Stimulated activated memory B cell treated with anti-CD40 and anti-IgM and Interleukin-4, amounts not matched to agents 10 μg/mL and 1 μg/mL and 100 μg/mL, for 72 hours (primary cell): ENCODE results near the gene SPATA4.

Experiments
- ATAC-seq: fragments of 150-1000 bp; cut with Tn5 transposase; 2 replicates; pipeline ENCODE4 v1.10.0; 2021
- H3K27ac Mint-ChIP-seq: one replicate; pipeline ENCODE4 v1.8.0; 2022; ENCODE audit warnings: mild to moderate bottlenecking, mixed read lengths
- H3K27me3 Mint-ChIP-seq: one replicate; pipeline ENCODE4 v1.8.0; 2022; ENCODE audit warnings: mixed read lengths
- H3K36me3 Mint-ChIP-seq: one replicate; pipeline ENCODE4 v1.8.0; 2022; ENCODE audit warnings: mixed read lengths
- H3K4me1 Mint-ChIP-seq: one replicate; pipeline ENCODE4 v1.8.0; 2022; ENCODE audit warnings: mixed read lengths
- H3K4me3 Mint-ChIP-seq: one replicate; pipeline ENCODE4 v1.8.0; 2022; ENCODE audit warnings: mild to moderate bottlenecking, moderate library complexity, mixed read lengths
- H3K9me3 Mint-ChIP-seq: one replicate; pipeline ENCODE4 v1.8.0; 2022; ENCODE audit warnings: mixed read lengths

SPATA4 gene

DNA sequence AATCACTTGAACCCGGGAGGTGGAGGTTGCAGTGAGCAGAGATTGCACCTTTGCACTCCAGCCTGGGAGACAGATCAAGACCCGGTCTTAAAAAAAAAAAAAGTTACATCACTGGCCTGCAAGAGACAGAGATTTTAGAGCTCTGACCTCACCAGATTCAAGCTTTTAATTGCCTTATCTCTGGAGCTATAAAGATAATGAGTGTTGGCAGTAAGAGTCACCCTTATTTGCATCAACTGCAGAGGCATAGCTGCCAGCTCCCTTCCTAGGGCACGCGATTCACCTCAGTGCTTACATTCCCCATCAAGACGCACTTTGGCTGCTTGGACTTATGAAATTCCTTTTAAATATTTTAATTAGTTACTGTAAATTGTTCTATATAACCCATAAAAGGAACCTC, 12.5 kb upstream of the SPATA4 start:
- no peak overlapping the region for H3K27ac Mint-ChIP-seq
- H3K27me3 Mint-ChIP-seq: peaks cover 51% of the 10 kb centered on the region
- H3K9me3 Mint-ChIP-seq: peaks cover 5% of the 10 kb centered on the region
- no peaks in the 10 kb centered on the region for H3K36me3 Mint-ChIP-seq
- ATAC-seq: no peak
- no peak overlapping the region for H3K4me3 Mint-ChIP-seq
- H3K4me1 Mint-ChIP-seq: peaks cover 8% of the 10 kb centered on the region

DNA sequence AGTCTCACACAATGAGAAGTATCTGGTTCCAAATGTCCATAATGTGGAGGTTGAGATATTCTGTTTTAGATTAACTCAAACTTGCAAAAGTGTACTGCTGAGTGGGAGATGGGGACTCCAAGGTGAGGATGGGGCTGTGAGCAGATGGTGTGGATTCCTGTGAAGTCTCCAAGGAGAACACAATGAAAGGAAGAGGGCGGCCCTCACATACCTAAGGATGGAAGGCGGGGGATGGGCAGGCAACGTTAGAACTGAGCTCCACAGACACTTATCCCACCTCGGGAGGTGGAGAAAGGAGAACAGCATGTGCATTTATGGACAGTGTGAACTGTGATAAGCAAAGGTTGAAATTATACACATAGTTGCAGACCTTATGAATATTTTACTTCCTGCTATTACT, 9.9 kb upstream of the SPATA4 start:
- Mint-ChIP-seq H3K9me3 (no peaks in the 10 kb centered on the region), H3K4me3 (no peak overlapping the region), H3K27me3 (peaks cover 46% of the 10 kb centered on the region), H3K36me3 (no peaks in the 10 kb centered on the region), H3K27ac (no peak overlapping the region), H3K4me1 (peaks cover under 1% of the 10 kb centered on the region)
- no peak for ATAC-seq

DNA sequence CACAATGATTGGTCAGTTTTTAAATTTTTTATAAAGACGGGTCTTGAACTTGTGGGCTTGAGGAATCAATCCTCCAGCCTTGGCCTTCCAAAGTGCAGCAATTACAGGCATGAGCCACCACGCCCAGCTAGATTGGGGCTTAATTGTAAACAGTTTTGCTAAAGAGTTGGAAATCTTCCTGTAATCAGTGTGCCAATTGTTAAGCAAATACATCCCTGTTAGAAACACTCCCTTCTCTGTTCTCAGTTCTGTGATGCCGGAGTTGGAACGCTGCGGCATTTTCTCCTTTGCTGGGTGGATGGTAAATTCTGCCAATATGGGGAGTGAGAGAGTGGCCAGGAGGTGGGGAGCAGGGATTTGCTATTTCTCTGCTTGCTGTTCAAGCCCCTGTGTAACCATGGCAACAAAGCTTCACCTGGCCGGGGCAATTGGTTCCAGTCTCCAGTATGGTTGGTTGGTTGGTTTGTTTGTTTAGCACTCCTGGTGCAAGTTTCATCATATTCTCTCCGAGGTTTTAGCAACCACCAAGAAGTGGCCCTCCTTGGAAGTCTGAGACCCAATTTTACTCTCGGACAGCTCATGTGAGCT, 3.0 kb upstream of the SPATA4 start:
- Mint-ChIP-seq H3K27ac (no peak overlapping the region), H3K36me3 (no peaks in the 10 kb centered on the region), H3K4me3 (no peak overlapping the region), H3K27me3 (peaks cover 9% of the 10 kb centered on the region), H3K4me1 (peaks cover 12% of the 10 kb centered on the region), H3K9me3 (no peaks in the 10 kb centered on the region)
- ATAC-seq: no peak

DNA sequence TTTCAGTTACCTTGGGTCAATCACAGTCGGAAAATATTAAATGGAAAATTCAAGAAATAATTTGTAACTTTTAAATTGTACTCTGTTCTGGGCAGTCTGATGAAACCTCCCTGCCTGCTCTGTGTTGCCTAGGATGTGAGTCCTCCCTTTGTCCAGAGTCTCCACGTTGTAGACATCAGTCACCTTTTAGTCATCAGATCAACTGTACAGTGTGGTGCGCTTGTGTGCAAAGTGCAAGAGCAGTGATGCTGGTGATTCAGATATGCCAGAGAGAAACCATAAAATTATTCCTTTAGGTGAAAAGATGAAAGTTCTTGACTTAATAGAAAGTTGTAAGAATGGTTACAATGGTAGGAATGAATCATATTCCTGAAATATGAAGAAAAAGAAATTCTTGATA, 1.4 kb downstream of the SPATA4 start:
- Mint-ChIP-seq H3K27ac (no peak overlapping the region), H3K9me3 (no peaks in the 10 kb centered on the region), H3K4me1 (peaks cover 12% of the 10 kb centered on the region), H3K27me3 (peaks cover 27% of the 10 kb centered on the region), H3K4me3 (no peak overlapping the region), H3K36me3 (no peaks in the 10 kb centered on the region)
- no peak for ATAC-seq

DNA sequence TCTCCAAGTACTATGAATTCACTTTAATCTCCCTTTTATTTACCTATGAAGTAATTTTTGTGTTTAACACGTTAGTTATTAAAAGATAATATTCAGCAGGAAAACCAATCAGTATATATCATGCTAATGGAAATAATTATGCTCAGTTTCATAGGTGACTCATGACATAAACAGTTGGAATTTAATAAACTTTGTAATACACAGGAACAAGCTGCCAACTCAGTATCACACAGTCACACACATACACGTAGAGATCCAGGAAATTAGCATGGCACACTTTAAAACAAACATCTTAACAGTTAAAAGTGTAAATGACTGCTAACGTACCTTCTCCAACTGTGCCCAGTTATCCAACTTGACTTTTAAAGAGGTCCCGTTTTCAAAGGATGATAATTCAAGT, 2.3 kb downstream of the SPATA4 start:
- no peaks in the 10 kb centered on the region for H3K36me3 Mint-ChIP-seq
- no peak overlapping the region for H3K27ac Mint-ChIP-seq
- no peak overlapping the region for H3K4me3 Mint-ChIP-seq
- H3K9me3 Mint-ChIP-seq: no peaks in the 10 kb centered on the region
- H3K4me1 Mint-ChIP-seq: peaks cover 12% of the 10 kb centered on the region
- ATAC-seq: no peak
- peaks cover 31% of the 10 kb centered on the region for H3K27me3 Mint-ChIP-seq

DNA sequence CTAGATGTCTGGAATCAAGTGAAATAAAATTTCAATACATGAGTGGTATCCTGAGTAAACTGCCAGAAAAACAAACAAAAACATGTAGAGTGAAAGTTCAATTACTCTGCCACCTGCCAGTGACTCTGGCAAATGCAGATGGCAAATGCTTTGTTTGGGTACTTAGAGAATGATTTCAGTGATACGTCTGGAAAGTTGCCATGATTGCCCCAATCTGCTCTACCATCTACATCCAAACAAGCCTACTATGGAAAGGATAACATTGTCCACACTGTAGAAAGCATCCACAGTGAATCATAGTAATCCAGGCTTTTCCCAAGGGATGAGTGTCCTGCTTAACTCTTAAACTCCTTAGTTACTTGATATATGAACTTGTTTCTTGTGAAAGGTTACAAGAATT, 3.4 kb downstream of the SPATA4 start:
- no peak overlapping the region for H3K27ac Mint-ChIP-seq
- H3K4me3 Mint-ChIP-seq: no peak overlapping the region
- H3K27me3 Mint-ChIP-seq: peaks cover 31% of the 10 kb centered on the region
- H3K36me3 Mint-ChIP-seq: no peaks in the 10 kb centered on the region
- peaks cover 12% of the 10 kb centered on the region for H3K4me1 Mint-ChIP-seq
- no peak for ATAC-seq
- no peaks in the 10 kb centered on the region for H3K9me3 Mint-ChIP-seq

DNA sequence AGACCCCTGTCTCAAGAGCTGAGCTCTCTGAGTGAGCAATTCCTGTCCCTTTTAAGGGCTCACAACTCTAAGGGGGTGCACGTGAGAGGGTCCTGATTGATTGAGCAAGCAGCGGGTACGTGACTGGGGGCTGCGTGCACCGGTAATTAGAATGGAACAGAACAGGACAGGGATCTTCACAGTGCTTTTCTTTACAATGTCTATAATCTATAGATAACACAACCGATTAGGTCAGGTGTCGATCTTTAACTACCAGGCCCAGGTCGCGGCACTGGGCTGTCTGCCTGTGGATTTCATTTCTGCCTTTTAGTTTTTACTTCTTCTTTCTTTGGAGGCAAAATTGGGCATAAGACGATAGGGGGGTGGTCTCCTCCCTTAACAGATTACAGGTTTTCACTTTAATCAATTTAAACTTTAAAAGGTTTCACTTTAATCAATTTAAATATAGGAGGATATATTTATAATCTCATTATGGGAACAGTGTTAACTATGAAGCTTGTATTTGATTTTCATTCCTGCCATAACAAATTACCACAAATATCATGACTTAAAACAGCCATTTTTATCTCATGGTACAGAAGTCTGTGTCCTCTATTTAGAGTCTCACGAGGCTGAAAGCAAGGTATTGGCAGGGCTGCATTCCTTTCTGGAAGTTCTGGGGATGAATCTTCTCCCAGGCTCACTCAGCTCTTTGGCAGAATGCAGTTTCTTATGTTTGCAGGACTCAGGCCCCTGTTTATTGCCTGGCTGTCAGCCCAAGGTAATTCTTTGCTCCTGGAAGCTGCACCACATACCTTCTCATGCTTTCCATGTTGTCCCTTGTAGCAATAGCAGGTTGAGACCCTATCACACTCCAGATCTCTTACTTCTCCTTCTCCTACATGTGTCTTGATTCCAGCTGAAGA, 5.2 kb downstream of the SPATA4 start:
- Mint-ChIP-seq H3K27ac (no peak overlapping the region), H3K4me1 (peaks cover 3% of the 10 kb centered on the region), H3K4me3 (no peak overlapping the region), H3K27me3 (peaks cover 31% of the 10 kb centered on the region), H3K36me3 (no peaks in the 10 kb centered on the region), H3K9me3 (no peaks in the 10 kb centered on the region)
- ATAC-seq: no peak

DNA sequence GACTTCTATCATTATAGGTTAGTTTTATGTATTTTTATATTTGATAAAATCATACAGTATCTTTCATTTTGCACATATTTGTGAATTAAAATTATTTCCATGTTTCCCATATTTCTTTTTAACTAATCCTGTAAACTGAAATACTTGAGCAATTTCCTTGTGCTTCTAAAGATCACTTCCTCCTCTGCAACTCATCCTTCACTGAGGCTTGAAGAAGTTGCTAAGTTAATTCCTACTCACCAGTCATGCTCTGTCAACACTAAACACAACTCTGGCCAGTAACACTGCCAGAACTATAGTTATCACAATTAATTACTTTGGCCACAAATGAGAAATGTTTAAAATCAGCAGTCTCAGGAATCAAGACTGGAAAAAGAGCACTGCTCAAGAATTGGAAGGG, 6.7 kb downstream of the SPATA4 start:
- no peak for ATAC-seq
- peaks cover 31% of the 10 kb centered on the region for H3K27me3 Mint-ChIP-seq
- H3K27ac Mint-ChIP-seq: no peak overlapping the region
- H3K36me3 Mint-ChIP-seq: no peaks in the 10 kb centered on the region
- no peak overlapping the region for H3K4me3 Mint-ChIP-seq
- no peaks in the 10 kb centered on the region for H3K4me1 Mint-ChIP-seq
- no peaks in the 10 kb centered on the region for H3K9me3 Mint-ChIP-seq

DNA sequence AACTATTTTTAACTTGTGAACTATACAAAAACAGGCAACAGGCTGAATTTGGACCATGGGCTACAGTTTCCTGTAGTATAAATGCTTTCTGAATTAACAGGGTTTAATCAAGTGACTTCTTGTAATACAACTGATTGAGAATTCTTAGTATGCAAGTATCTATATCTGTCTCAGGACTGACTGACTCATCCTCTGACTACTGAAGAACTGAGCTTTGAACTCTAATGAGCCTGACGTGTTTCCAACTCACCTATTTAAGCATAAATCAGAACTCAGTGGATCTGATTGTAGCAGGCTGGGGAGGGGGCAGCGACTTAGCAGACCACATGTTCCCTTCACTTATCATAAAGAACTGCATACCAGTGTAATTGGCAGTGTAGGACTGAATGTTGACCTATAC, 7.8 kb downstream of the SPATA4 start:
- peaks cover 31% of the 10 kb centered on the region for H3K27me3 Mint-ChIP-seq
- H3K36me3 Mint-ChIP-seq: no peaks in the 10 kb centered on the region
- H3K4me3 Mint-ChIP-seq: no peak overlapping the region
- H3K9me3 Mint-ChIP-seq: no peaks in the 10 kb centered on the region
- H3K27ac Mint-ChIP-seq: no peak overlapping the region
- no peak for ATAC-seq
- H3K4me1 Mint-ChIP-seq: no peaks in the 10 kb centered on the region

DNA sequence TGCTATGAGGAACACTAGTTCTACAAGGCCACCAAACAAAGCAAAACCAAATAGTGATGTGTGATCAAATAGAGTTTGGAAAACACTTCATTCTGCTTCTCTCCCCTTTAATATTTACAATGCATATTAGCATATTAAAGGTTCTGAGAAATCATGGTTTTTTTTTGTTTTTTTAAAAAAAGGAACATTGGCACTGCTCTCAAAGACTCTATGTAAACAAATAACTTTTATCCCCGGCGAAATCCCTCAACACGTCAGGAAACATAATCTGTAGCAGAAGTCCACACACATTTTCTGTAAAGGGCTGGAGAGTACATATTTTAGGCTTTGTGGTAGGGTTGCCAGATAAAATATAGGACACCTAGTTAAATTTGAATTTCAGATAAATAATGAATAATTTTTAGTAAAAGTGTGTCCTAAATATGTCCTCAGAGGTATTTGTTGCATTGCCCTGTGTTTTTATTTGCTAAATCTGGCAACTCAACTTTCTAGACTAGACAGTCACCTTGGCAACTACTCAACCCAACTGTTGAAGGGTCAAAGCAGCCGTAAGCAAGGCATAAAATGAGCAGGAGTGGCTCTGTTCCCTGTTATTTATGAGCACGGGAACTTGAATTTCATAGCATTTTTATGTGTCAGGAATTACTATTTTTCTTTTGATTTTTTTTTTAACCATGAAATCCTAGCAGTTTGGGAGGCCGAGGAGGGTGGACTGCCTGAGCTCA, 8.6 kb downstream of the SPATA4 start:
- H3K4me3 Mint-ChIP-seq: no peak overlapping the region
- ATAC-seq: no peak
- H3K4me1 Mint-ChIP-seq: no peaks in the 10 kb centered on the region
- H3K27ac Mint-ChIP-seq: no peak overlapping the region
- peaks cover 25% of the 10 kb centered on the region for H3K27me3 Mint-ChIP-seq
- no peaks in the 10 kb centered on the region for H3K9me3 Mint-ChIP-seq
- no peaks in the 10 kb centered on the region for H3K36me3 Mint-ChIP-seq

DNA sequence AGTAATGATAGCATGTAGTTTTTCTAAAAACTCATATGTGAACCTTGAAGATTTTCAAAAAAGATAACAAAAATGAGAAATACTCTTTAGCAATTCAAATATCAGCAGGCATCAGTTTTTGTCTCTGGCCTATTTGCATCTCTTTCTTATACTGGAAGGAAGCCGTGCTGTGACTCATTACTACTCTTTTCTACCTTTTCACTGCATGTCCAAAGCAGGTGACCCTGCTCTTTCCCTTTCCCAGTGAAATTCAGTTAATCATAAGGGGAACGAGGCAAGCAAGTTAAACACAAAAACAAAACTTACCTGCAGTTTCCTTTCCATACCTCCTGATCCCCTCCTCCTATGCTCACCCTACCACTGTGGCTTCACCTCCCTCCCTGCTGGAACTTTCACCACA, 9.3 kb downstream of the SPATA4 start:
- H3K27me3 Mint-ChIP-seq: peaks cover 17% of the 10 kb centered on the region

DNA sequence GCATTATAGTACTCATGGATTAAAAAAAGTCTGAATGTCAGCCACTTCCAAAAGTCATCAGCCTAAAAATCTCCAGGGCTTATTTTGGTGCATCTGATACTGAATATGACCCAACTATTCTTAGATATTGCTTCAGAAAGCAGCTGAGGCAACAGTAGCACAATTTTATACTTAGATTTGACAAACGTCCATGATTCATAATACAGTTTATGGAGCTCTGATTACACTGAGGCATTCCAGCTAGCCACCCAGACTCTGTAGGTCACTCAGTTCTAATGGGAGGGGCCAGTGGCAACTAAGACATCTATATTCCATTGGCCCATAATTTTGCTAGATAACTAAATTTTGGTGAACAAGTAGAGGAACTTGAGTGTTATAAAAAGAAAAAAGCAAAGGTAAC, 10.3 kb downstream of the SPATA4 start:
- ATAC-seq: no peak
- Mint-ChIP-seq H3K9me3 (no peaks in the 10 kb centered on the region), H3K27ac (no peak overlapping the region), H3K4me3 (no peak overlapping the region), H3K36me3 (no peaks in the 10 kb centered on the region), H3K4me1 (no peaks in the 10 kb centered on the region), H3K27me3 (peaks cover 15% of the 10 kb centered on the region)

More for the DNA sequence above, 9.3 kb downstream of the SPATA4 start:
- no peaks in the 10 kb centered on the region for H3K36me3 Mint-ChIP-seq
- no peak for ATAC-seq
- H3K27ac Mint-ChIP-seq: no peak overlapping the region
- no peaks in the 10 kb centered on the region for H3K9me3 Mint-ChIP-seq
- no peak overlapping the region for H3K4me3 Mint-ChIP-seq
- no peaks in the 10 kb centered on the region for H3K4me1 Mint-ChIP-seq

DNA sequence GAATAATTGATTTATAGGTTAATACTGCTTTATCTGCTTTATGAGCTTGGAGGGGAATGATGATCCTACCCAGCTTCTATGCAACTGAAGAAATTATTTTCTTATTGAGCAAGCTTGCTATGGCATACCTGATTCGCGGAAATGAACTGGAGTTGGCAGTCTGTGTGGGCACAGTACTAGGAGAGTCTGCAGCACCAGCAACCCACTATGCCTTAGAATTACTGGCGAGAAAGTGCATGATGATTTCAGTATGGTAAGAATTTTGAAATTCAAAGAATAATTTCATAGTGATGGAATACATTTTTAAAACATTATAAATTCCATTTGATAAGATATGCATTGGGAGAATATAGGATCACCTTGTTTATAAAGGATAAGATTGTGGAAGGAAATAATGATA, 32.3 kb downstream of the SPATA4 start:
- Mint-ChIP-seq H3K9me3 (no peaks in the 10 kb centered on the region), H3K4me1 (no peaks in the 10 kb centered on the region), H3K27me3 (no peaks in the 10 kb centered on the region), H3K4me3 (no peak overlapping the region), H3K27ac (no peak overlapping the region), H3K36me3 (peaks cover 10% of the 10 kb centered on the region)
- no peak for ATAC-seq

DNA sequence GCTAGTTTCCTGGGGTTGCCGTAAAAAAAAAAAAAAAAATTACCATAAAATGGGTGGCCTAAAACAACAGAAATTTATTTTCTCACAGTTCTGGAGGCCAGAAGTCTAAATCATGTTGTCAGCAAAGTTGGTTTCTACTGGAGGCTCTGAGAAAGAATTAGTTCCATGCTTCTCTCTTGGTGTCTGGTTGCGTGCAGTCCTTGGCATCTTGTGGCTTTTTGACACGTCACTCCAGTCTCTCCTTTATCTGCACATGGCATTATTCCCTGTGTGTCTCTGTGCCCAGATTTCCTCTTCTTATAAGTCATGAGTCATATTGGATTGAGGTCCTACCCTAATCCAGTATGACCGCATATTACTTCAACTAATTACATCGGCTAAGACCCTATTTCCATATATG, 38.7 kb downstream of the SPATA4 start:
- Mint-ChIP-seq H3K9me3 (no peaks in the 10 kb centered on the region), H3K4me3 (no peak overlapping the region), H3K36me3 (peaks cover 16% of the 10 kb centered on the region), H3K27ac (no peak overlapping the region), H3K4me1 (no peaks in the 10 kb centered on the region), H3K27me3 (no peaks in the 10 kb centered on the region)
- ATAC-seq: no peak

DNA sequence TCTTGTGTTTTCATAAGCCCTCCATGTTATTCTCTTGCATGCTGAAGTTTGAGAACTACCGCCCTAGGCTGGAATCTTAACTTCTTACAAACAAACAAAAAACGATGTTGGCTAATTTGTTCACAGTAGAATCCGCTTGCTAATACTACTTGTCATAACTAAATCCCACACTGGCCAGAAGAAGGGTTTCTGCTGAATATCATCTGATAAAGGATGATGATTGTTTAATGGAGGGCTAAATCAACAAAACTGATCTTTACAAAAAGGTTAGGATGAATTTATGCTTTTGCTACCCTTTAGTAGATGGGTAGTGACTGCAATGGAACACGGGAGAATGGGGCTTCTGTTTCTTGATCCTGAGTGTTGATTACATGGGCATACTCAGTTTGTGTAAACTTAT, 42.3 kb downstream of the SPATA4 start:
- Mint-ChIP-seq H3K27ac (no peak overlapping the region), H3K4me3 (no peak overlapping the region), H3K4me1 (no peaks in the 10 kb centered on the region), H3K27me3 (no peaks in the 10 kb centered on the region), H3K9me3 (no peaks in the 10 kb centered on the region), H3K36me3 (peaks cover 6% of the 10 kb centered on the region)
- no peak for ATAC-seq

DNA sequence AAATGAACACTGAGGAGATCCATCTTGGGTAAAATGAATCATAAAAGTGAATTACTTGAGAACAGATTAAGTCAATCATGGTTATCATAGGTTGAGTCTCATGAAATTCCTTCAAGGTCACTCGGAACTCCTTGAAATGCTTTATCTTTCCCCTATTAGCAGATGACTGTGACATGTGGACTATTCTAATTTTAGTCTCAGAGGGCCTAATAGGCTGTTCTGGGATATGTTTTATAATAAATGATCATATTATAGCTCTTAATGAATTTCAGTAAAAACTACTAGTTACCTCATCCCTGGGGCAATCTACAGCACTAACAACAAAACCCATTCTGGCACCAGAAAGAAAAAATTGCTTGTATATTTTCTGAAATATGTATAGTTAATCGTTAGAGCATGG, 44.7 kb downstream of the SPATA4 start:
- no peaks in the 10 kb centered on the region for H3K9me3 Mint-ChIP-seq
- H3K27ac Mint-ChIP-seq: no peak overlapping the region
- H3K36me3 Mint-ChIP-seq: no peaks in the 10 kb centered on the region
- no peak overlapping the region for H3K4me3 Mint-ChIP-seq
- ATAC-seq: no peak
- no peaks in the 10 kb centered on the region for H3K27me3 Mint-ChIP-seq
- H3K4me1 Mint-ChIP-seq: no peaks in the 10 kb centered on the region
